Activated CD4-positive, alpha-beta T cell treated with anti-CD3 and anti-CD28 coated beads, Interleukin-2, amount 50 U/mL, for 4 hours (primary cell): ENCODE measurements around the gene DOCK4.

ENCODE experiments used
- DNase-seq, 2 experiments: peaks; one replicate each; pipeline ENCODE4 v3.0.0-alpha.2; 2020

DOCK4 gene

GRCh38 chr7:111750878-111751277 lies 455.3 kb downstream of the DOCK4 start:
- no peak for DNase-seq

- no peak for DNase-seq
Observed at GRCh38 chr7:111750228-111750627, 456.0 kb downstream of the DOCK4 start.

GRCh38 chr7:111749625-111750024 lies 456.6 kb downstream of the DOCK4 start:
- no peak for DNase-seq

GRCh38 chr7:111747718-111748117 lies 458.5 kb downstream of the DOCK4 start:
- no peak for DNase-seq

GRCh38 chr7:111746950-111747349 lies 459.2 kb downstream of the DOCK4 start:
- no peak for DNase-seq

GRCh38 chr7:111744501-111745155 lies 461.6 kb downstream of the DOCK4 start:
- no peak for DNase-seq

- no peak for DNase-seq
Observed at GRCh38 chr7:111743244-111743847, 462.9 kb downstream of the DOCK4 start.

- DNase-seq, result peak; percentile 9 to 14
Observed at GRCh38 chr7:111741811-111742240, 464.4 kb downstream of the DOCK4 start.

- DNase-seq, result no peak
Observed at GRCh38 chr7:111740942-111741341, 465.3 kb downstream of the DOCK4 start.

- no peak for DNase-seq
Observed at GRCh38 chr7:111736552-111736874, 469.7 kb downstream of the DOCK4 start.

- peak; percentile 23 to 26 for DNase-seq
Observed at GRCh38 chr7:111735661-111736551, 470.3 kb downstream of the DOCK4 start.

GRCh38 chr7:111734954-111735660 lies 471.1 kb downstream of the DOCK4 start:
- no peak for DNase-seq

GRCh38 chr7:111732923-111733322 lies 473.3 kb downstream of the DOCK4 start:
- no peak for DNase-seq

GRCh38 chr7:111730476-111731300 lies 475.5 kb downstream of the DOCK4 start:
- no peak for DNase-seq

- DNase-seq, result no peak
Observed at GRCh38 chr7:111730057-111730456, 476.1 kb downstream of the DOCK4 start.

GRCh38 chr7:111729483-111729882 lies 476.7 kb downstream of the DOCK4 start:
- DNase-seq, result no peak

GRCh38 chr7:111728635-111728995 lies 477.6 kb downstream of the DOCK4 start:
- DNase-seq, result no peak

GRCh38 chr7:111727905-111728634 lies 478.1 kb downstream of the DOCK4 start:
- no peak for DNase-seq

- DNase-seq, result no peak
Observed at GRCh38 chr7:111718886-111719285, 487.3 kb downstream of the DOCK4 start.

GRCh38 chr7:111711426-111712065 lies 494.7 kb downstream of the DOCK4 start:
- no peak for DNase-seq

- no peak for DNase-seq
Observed at GRCh38 chr7:111710839-111711380, 495.3 kb downstream of the DOCK4 start.
